Measurements from ENCODE around the gene RGS2.

DNA sequence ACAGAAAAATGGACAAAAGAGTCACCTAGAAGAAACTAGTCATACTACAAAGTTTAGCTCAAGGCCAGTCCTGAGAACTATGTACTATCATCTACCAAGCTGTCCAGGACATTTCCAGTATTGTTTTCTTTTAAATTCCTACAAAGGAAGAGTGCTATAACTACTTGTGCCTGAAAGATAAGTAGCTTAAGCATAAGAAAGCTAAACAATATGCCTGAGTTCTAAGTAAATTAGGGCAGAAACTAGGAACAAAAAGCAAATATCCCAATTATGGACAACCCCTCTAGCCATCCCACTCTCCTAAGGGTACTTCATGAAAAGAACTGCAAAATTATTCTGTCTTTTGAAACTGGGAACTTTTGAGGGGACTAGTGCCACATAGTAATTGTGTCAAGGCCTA lies 5.3 kb upstream of the RGS2 start:
- no peak for TF ChIP-seq EZH2 (IDR thresholded peaks at IDR 0.05; ENCODE audit: borderline replicate concordance)
- TF ChIP-seq, protein P1, sequence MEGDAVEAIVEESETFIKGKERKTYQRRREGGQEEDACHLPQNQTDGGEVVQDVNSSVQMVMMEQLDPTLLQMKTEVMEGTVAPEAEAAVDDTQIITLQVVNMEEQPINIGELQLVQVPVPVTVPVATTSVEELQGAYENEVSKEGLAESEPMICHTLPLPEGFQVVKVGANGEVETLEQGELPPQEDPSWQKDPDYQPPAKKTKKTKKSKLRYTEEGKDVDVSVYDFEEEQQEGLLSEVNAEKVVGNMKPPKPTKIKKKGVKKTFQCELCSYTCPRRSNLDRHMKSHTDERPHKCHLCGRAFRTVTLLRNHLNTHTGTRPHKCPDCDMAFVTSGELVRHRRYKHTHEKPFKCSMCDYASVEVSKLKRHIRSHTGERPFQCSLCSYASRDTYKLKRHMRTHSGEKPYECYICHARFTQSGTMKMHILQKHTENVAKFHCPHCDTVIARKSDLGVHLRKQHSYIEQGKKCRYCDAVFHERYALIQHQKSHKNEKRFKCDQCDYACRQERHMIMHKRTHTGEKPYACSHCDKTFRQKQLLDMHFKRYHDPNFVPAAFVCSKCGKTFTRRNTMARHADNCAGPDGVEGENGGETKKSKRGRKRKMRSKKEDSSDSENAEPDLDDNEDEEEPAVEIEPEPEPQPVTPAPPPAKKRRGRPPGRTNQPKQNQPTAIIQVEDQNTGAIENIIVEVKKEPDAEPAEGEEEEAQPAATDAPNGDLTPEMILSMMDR (IDR thresholded peaks at IDR 0.05; ENCODE audit: poor library complexity) = no peak
- no peak for TF ChIP-seq EZH2phosphoT487 (IDR thresholded peaks at IDR 0.05; ENCODE audit: low read depth, severe bottlenecking, unreplicated experiment)

All from hepatocyte (in vitro differentiated cells).